ENCODE results near the gene POMC.

GRCh38 chr2:25177211-25177611 is 8.8 kb upstream of the POMC start:
- TF ChIP-seq CTCF (IDR thresholded peaks at IDR 0.05): no peak
- TF ChIP-seq EZH2 (IDR thresholded peaks at IDR 0.05): no peak
- no peak for TF ChIP-seq EZH2phosphoT487 (IDR thresholded peaks at IDR 0.05)

Data from neural progenitor cell (in vitro differentiated cells).